GM23338 (cell line): ENCODE measurements around the gene COA1. TPM values are rescaled to one million over a fixed set of nuclear protein-coding genes. Genes with fewer than 3 reads are reported as not detected.

Source experiments
- ATAC-seq: fragments of 200-7000 bp; cut with Tn5 transposase; 3 replicates; pipeline ENCODE4 v1.9.1; 2020
- DNase-seq: peaks from one replicate; pipeline ENCODE4 v3.0.0-alpha.2; 2015; ENCODE audit warnings: low spot score
- H2AFZ ChIP-seq: fragments of 200-600 bp; sonication (generic); 2 replicates; pipeline ENCODE4 v1.8.0; 2016; ENCODE audit warnings: antibody characterized with exemption, mild to moderate bottlenecking, moderate library complexity
- H3F3A ChIP-seq: fragments of 200-600 bp; sonication (generic); replicated peaks from 2 replicates; pipeline ENCODE4 v1.8.0; 2017; ENCODE audit warnings: antibody characterized with exemption, mixed run types, low read depth
- H3K27ac ChIP-seq: fragments of 200-600 bp; sonication (generic); 2 replicates; pipeline ENCODE4 v1.6.1; 2016; ENCODE audit warnings: low read depth
- H3K27me3 ChIP-seq: fragments of 200-600 bp; sonication (generic); 2 replicates; pipeline ENCODE4 v1.8.0; 2016; ENCODE audit warnings: mild to moderate bottlenecking, mixed run types, moderate library complexity; ENCODE audit not compliant: insufficient read depth
- H3K36me3 ChIP-seq: fragments of 200-600 bp; sonication (generic); 2 replicates; pipeline ENCODE4 v1.8.0; 2016; ENCODE audit warnings: mild to moderate bottlenecking; ENCODE audit not compliant: insufficient read depth
- H3K4me1 ChIP-seq: fragments of 200-600 bp; sonication (generic); 2 replicates; pipeline ENCODE4 v1.8.0; 2016; ENCODE audit warnings: mild to moderate bottlenecking, moderate library complexity; ENCODE audit not compliant: insufficient read depth
- H3K4me2 ChIP-seq: fragments of 200-600 bp; sonication (generic); 2 replicates; pipeline ENCODE4 v1.7.1; 2017; ENCODE audit warnings: mixed run types
- H3K4me3 ChIP-seq: fragments of 200-600 bp; sonication (generic); 2 replicates; pipeline ENCODE4 v1.6.1; 2016; ENCODE audit warnings: mixed run types
- H3K79me2 ChIP-seq: fragments of 200-600 bp; sonication (generic); replicated peaks from 2 replicates; pipeline ENCODE4 v1.8.0; 2017; ENCODE audit warnings: mild to moderate bottlenecking; ENCODE audit not compliant: insufficient read depth
- H3K9me2 ChIP-seq: fragments of 200-600 bp; sonication (generic); 2 replicates; pipeline ENCODE4 v1.8.0; 2017; ENCODE audit not compliant: insufficient read depth
- H4K20me1 ChIP-seq: fragments of 200-600 bp; sonication (generic); replicated peaks from 2 replicates; pipeline ENCODE4 v1.8.0; 2017; ENCODE audit warnings: mild to moderate bottlenecking; ENCODE audit not compliant: insufficient read depth
- H3K27ac Mint-ChIP-seq: 2 replicates; pipeline ENCODE4 v1.8.0; 2020; ENCODE audit warnings: inconsistent platforms, mild to moderate bottlenecking, moderate library complexity, mixed read lengths
- H3K27me3 Mint-ChIP-seq: 3 replicates; pipeline ENCODE4 v1.8.0; 2022; ENCODE audit warnings: low read depth, mild to moderate bottlenecking, moderate library complexity, mixed read lengths, inconsistent platforms; ENCODE audit not compliant: insufficient read depth, poor library complexity
- H3K36me3 Mint-ChIP-seq: 3 replicates; pipeline ENCODE4 v1.8.0; 2021; ENCODE audit warnings: low read depth, mild to moderate bottlenecking, inconsistent platforms, moderate library complexity, mixed read lengths
- H3K4me1 Mint-ChIP-seq: 3 replicates; pipeline ENCODE4 v1.8.0; 2020; ENCODE audit warnings: mild to moderate bottlenecking, inconsistent platforms, mixed read lengths
- H3K4me3 Mint-ChIP-seq: 3 replicates; pipeline ENCODE4 v1.8.0; 2021; ENCODE audit warnings: moderate library complexity, mild to moderate bottlenecking, inconsistent platforms, mixed read lengths
- H3K9me3 Mint-ChIP-seq: 3 replicates; pipeline ENCODE4 v1.8.0; 2020; ENCODE audit warnings: moderate library complexity, mild to moderate bottlenecking, inconsistent platforms, mixed read lengths
- CREB1 ChIP-seq: fragments of 250-450 bp; sonication (Bioruptor Pico); IDR thresholded peaks from 2 replicates; pipeline ENCODE4 v1.5.0; 2020; ENCODE audit warnings: low read depth, mild to moderate bottlenecking, moderate library complexity
- CTCF ChIP-seq, 2 experiments: fragments of 200-600 bp in 1 of 2; sonication (generic) in 1 of 2; conservative IDR thresholded peaks; 2 replicates each; pipeline versions ENCODE4 v1.5.1 to v1.6.1; 2016 to 2017; ENCODE audit warnings: antibody characterized with exemption in 2 of 2, low read depth in 2 of 2, mild to moderate bottlenecking in 2 of 2, moderate library complexity in 1 of 2
- ETS1 ChIP-seq: IDR thresholded peaks from 2 replicates; pipeline ENCODE4 v1.6.1; 2016; ENCODE audit warnings: antibody characterized with exemption
- EZH2 ChIP-seq: fragments of 200-600 bp; sonication (generic); IDR thresholded peaks from one replicate; pipeline ENCODE4 v1.8.0; 2017; ENCODE audit warnings: antibody characterized with exemption, mild to moderate bottlenecking, low read depth; ENCODE audit not compliant: unreplicated experiment
- EZH2phosphoT487 ChIP-seq: fragments of 200-600 bp; sonication (generic); IDR thresholded peaks from one replicate; pipeline ENCODE4 v1.8.1; 2018; ENCODE audit warnings: antibody characterized with exemption; ENCODE audit not compliant: unreplicated experiment
- JUNB ChIP-seq: IDR thresholded peaks from one replicate; pipeline ENCODE4 v1.6.1; 2016; ENCODE audit warnings: antibody characterized with exemption; ENCODE audit not compliant: unreplicated experiment
- NANOG ChIP-seq: IDR thresholded peaks from 2 replicates; pipeline ENCODE4 v1.6.1; 2016; ENCODE audit warnings: antibody characterized with exemption, borderline replicate concordance
- POLR2AphosphoS5 ChIP-seq: IDR thresholded peaks from 2 replicates; pipeline ENCODE4 v1.6.1; 2016; ENCODE audit warnings: antibody characterized with exemption, low read depth
- REST ChIP-seq: IDR thresholded peaks from one replicate; pipeline ENCODE4 v1.6.1; 2018; ENCODE audit warnings: antibody characterized with exemption; ENCODE audit not compliant: unreplicated experiment
- STAT1 ChIP-seq: IDR thresholded peaks from one replicate; pipeline ENCODE4 v1.6.1; 2016; ENCODE audit warnings: antibody characterized with exemption; ENCODE audit not compliant: unreplicated experiment
- ZNF331 ChIP-seq: fragments of 250-450 bp; sonication (Bioruptor Pico); IDR thresholded peaks from 2 replicates; pipeline ENCODE4 v1.5.0; 2020; ENCODE audit warnings: low read depth, mild to moderate bottlenecking, moderate library complexity
- ZNF462 ChIP-seq: fragments of 250-450 bp; sonication (Bioruptor Pico); IDR thresholded peaks from 2 replicates; pipeline ENCODE4 v1.5.0; 2020; ENCODE audit warnings: mild to moderate bottlenecking, moderate library complexity
- polyA plus RNA-seq: library from polyadenylated mRNA; unstranded; fragments of >200 nt; fragmentation: Nextera tagmentation; extraction: Ambion mirVana; gene quantifications from 2 replicates; pipeline ENCODE4 v1.2.1, GENCODE V29; 2016
- total RNA-seq: library from RNA; depleted of rRNA; stranded (reverse); fragments of >200 nt; shearing (Covaris generic); gene quantifications from 2 replicates; pipeline ENCODE4 v1.2.3, GENCODE V29; 2014

COA1 gene
- total and polyA plus RNA-seq, 2 experiments from 2014 or later, result 156 to 158 TPM

DNA sequence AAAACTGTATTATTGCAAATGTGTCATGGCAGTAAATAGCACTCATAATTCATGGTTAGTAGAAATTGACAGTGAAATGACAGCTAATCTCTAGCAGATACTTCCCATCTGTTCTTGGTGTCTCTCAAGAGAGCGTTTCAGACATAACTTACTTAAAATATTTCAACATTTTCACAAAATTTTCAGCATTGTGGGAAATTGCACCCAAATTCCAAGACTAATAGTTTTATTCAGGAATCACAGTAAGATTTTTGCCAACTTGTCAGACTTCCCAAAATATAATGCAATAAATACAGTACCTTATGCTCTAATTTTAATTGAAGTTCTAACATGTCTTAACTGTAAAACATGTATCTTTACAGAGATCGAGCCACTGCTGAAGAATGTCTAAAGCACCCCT is 105.2 kb downstream of the COA1 start (continued):
- TF ChIP-seq CREB1 (CRISPR knock-in tag), result no peak

DNA sequence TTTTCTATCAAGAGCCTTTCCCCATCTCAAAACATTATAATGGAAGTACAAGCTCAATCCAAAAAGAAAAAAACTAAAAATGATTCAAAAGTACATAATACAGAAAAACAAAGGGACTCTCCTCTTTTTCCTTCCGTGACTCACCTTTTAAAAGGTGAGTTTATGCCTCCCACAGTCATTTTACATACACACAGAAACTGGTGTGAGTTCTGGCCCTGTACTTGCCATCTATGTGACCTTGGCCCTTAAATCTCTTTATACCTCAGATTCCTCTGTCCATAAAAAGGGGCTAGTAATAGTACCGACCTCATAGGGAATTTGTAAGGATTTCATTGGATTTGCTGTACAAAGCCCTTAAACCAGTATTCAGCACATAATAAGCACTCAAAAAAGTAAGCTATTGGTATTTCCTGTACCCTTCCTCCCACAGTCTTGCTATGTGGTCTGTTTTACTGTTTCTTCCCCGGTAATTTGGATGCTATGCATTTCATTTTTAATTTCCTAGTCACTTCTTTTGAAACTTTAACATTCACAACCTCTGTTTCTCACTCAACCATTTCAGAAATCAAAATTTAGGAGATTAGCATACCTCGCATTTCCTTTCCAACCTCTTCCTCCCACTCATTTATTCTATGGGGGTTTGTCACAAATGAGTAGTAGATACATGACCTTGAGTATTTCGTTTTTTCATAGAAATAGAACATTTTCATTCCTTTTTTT is 107.4 kb downstream of the COA1 start:
- Histone ChIP-seq H3K4me1 (peaks cover 14% of the 10 kb centered on the region), H3F3A (no peaks in the 10 kb centered on the region), H2AFZ (no peak overlapping the region), H3K79me2 (no peaks in the 10 kb centered on the region), H4K20me1 (no peaks in the 10 kb centered on the region; the same call in 1 of the 2 replicates), H3K4me2 (no peak overlapping the region), H3K4me3 (no peak overlapping the region), H3K27me3 (no peaks in the 10 kb centered on the region), H3K9me2 (no peaks in the 10 kb centered on the region), H3K27ac (0 out of 2 replicates have a peak overlapping the region, but pooled peaks have one; percentile 2), H3K36me3 (no peaks in the 10 kb centered on the region; the same call in 1 of the 2 replicates)
- no peak for DNase-seq
- Mint-ChIP-seq H3K9me3 (no peaks in the 10 kb centered on the region), H3K4me1 (peaks cover 12% of the 10 kb centered on the region), H3K36me3 (peaks cover 15% of the 10 kb centered on the region), H3K4me3 (no peak overlapping the region), H3K27ac (no peak overlapping the region), H3K27me3 (no peaks in the 10 kb centered on the region)
- ATAC-seq, result no peak
- TF ChIP-seq EZH2phosphoT487 (no peak), ZNF331 (CRISPR knock-in tag) (no peak), POLR2AphosphoS5 (no peak), CREB1 (CRISPR knock-in tag) (no peak), STAT1 (no peak), NANOG (no peak), EZH2 (no peak), ZNF462 (CRISPR knock-in tag) (no peak), CTCF (conservative IDR thresholded peaks at IDR 0.05; ENCODE audit: low read depth in 2 of 2) (no peak), REST (no peak), ETS1 (no peak), JUNB (no peak)
